Measurements from ENCODE around the gene NRM. TPM values are rescaled to one million over a fixed set of nuclear protein-coding genes. Genes with fewer than 3 reads are reported as not detected.

Gene NRM
- total RNA-seq, 1 donor from 2014 or later: 52.2 TPM

DNA sequence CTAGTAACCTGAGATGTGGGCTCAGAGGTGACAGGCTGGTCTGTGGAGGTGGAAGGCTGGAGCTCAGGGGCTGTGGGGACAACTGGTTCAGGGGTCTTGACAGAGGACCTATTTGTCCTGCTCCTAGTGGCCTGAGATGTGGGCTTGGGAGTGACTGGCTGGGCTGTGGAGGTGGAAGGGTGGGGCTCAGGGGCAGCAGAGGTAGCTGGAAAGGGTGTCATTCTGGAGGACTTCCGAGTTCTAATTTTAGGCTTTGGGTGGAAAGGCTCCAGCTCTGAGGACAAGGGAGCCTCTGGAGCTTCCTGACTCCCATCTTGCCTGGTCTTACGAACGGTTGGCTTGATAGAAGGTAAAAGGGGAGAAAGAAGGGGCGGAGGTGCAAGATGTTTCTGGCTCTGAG lies 14.8 kb upstream of the NRM start:
- H3K27ac Mint-ChIP-seq (ENCODE audit: unreplicated experiment): no peak overlapping the region

DNA sequence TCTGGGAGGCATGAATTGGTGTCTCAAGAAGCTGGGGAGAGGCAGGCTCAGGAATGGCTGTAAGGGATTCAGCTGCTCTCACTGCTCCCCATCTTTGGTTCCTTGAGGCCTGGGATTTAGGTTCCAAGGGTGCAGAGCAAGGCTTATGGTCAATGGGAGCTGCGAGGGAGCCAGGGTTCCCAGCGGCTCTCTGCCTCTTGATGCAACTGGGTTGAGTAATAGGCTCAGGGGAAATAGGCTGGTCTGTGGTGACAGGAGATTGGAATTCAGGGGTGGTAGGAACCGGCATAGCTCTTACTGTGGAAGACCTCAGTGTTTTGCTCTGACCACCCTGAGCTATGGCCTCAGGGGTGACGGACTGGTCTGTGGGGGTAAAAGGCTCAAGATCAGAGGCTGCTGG lies 13.0 kb upstream of the NRM start:
- Mint-ChIP-seq H3K4me3 (ENCODE audit: unreplicated experiment) (no peak overlapping the region), H3K36me3 (ENCODE audit: unreplicated experiment) (peaks cover 9% of the 10 kb centered on the region), H3K4me1 (ENCODE audit: low read depth, unreplicated experiment) (no peaks in the 10 kb centered on the region), H3K27me3 (ENCODE audit: unreplicated experiment) (peaks cover 8% of the 10 kb centered on the region), H3K9me3 (ENCODE audit: unreplicated experiment) (peaks cover 6% of the 10 kb centered on the region), H3K27ac (ENCODE audit: unreplicated experiment) (no peak overlapping the region)
- DNase-seq: no peak
- TF ChIP-seq, protein P1, sequence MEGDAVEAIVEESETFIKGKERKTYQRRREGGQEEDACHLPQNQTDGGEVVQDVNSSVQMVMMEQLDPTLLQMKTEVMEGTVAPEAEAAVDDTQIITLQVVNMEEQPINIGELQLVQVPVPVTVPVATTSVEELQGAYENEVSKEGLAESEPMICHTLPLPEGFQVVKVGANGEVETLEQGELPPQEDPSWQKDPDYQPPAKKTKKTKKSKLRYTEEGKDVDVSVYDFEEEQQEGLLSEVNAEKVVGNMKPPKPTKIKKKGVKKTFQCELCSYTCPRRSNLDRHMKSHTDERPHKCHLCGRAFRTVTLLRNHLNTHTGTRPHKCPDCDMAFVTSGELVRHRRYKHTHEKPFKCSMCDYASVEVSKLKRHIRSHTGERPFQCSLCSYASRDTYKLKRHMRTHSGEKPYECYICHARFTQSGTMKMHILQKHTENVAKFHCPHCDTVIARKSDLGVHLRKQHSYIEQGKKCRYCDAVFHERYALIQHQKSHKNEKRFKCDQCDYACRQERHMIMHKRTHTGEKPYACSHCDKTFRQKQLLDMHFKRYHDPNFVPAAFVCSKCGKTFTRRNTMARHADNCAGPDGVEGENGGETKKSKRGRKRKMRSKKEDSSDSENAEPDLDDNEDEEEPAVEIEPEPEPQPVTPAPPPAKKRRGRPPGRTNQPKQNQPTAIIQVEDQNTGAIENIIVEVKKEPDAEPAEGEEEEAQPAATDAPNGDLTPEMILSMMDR (IDR thresholded peaks at IDR 0.05; ENCODE audit: partially characterized antibody, unreplicated experiment): no peak

More for the DNA sequence above, 14.8 kb upstream of the NRM start:
- no peak for DNase-seq
- Mint-ChIP-seq H3K4me1 (ENCODE audit: low read depth, unreplicated experiment) (no peaks in the 10 kb centered on the region), H3K4me3 (ENCODE audit: unreplicated experiment) (no peak overlapping the region), H3K36me3 (ENCODE audit: unreplicated experiment) (peaks cover 9% of the 10 kb centered on the region), H3K27me3 (ENCODE audit: unreplicated experiment) (peaks cover 8% of the 10 kb centered on the region), H3K9me3 (ENCODE audit: unreplicated experiment) (peaks cover 6% of the 10 kb centered on the region)
- TF ChIP-seq, protein P1 (IDR thresholded peaks at IDR 0.05; ENCODE audit: partially characterized antibody, unreplicated experiment): no peak

DNA sequence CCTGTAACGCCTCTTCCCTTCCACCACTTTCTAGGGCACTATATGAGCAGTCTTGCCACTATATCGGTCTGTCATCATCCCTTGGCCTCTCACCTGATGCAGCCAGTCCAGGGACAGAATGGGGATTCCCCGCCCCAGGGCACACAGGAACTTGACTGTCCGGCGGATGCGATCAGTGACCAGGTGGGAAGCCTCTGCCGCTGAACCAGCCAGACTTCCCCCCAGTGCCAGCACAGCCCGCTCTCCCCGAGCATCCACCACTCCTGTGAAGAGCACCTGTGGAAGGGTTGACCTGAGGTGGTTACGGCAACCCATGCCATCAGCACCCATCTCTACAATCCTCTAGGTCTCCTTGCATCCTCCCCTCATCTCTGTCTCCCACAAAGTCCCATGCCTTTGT lies 12.2 kb upstream of the NRM start:
- Mint-ChIP-seq H3K9me3 (ENCODE audit: unreplicated experiment) (peaks cover 6% of the 10 kb centered on the region), H3K27ac (ENCODE audit: unreplicated experiment) (no peak overlapping the region), H3K27me3 (ENCODE audit: unreplicated experiment) (peaks cover 8% of the 10 kb centered on the region), H3K4me1 (ENCODE audit: low read depth, unreplicated experiment) (no peaks in the 10 kb centered on the region), H3K36me3 (ENCODE audit: unreplicated experiment) (peaks cover 9% of the 10 kb centered on the region), H3K4me3 (ENCODE audit: unreplicated experiment) (no peak overlapping the region)
- TF ChIP-seq, protein P1 (IDR thresholded peaks at IDR 0.05; ENCODE audit: partially characterized antibody, unreplicated experiment): no peak
- DNase-seq: no peak

DNA sequence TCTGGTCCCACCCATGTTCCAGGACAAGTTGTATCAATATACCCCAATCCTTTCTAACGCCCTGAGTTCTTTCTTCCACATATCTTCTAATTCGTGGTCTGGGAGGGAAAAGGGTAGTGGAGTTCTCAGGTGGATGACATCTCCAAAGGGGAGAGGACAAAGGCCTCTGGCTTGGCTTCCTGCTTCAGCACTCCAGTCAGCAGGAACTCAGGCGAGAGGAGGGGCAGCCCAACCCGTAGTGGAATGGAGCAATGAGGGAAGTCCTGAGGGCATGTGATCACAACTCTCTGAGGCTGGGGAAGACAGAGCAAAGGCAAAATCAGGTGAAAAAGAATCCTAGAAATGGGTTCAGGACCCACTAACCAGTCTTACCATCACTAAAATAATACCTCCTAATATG lies 9.6 kb upstream of the NRM start:
- Mint-ChIP-seq H3K9me3 (ENCODE audit: unreplicated experiment) (peaks cover 6% of the 10 kb centered on the region), H3K4me3 (ENCODE audit: unreplicated experiment) (no peak overlapping the region), H3K36me3 (ENCODE audit: unreplicated experiment) (peaks cover 5% of the 10 kb centered on the region), H3K27ac (ENCODE audit: unreplicated experiment) (peak overlapping the region; percentile 11), H3K4me1 (ENCODE audit: low read depth, unreplicated experiment) (no peaks in the 10 kb centered on the region), H3K27me3 (ENCODE audit: unreplicated experiment) (peaks cover 6% of the 10 kb centered on the region)
- no peak for DNase-seq
- TF ChIP-seq, protein P1 (IDR thresholded peaks at IDR 0.05; ENCODE audit: partially characterized antibody, unreplicated experiment): no peak

DNA sequence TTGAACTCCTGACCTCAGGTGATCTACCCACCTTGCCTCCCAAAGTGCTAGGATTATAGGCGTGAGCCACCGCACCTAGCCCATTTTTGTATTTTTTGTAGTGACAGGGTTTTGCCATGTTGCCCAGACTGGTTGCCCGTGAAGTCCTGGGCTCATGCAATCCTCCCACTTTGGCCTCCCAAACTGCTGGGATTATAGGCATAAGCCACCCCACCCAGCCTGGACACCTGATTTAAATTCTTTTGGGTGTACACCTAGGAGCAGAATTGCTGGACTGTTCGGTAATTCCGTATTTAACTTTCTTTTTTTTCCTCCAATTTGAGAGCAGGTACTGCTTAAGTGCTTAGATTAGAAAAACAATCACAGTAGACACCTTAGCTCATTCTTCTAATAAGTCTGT lies 5.6 kb upstream of the NRM start:
- DNase-seq: no peak
- no peak overlapping the region for H3K27ac Mint-ChIP-seq (ENCODE audit: unreplicated experiment)
- peaks cover 2% of the 10 kb centered on the region for H3K27me3 Mint-ChIP-seq (ENCODE audit: unreplicated experiment)
- H3K36me3 Mint-ChIP-seq (ENCODE audit: unreplicated experiment): no peaks in the 10 kb centered on the region
- no peaks in the 10 kb centered on the region for H3K9me3 Mint-ChIP-seq (ENCODE audit: unreplicated experiment)
- no peak overlapping the region for H3K4me3 Mint-ChIP-seq (ENCODE audit: unreplicated experiment)
- H3K4me1 Mint-ChIP-seq (ENCODE audit: low read depth, unreplicated experiment): peaks cover 6% of the 10 kb centered on the region
- TF ChIP-seq, protein P1 (IDR thresholded peaks at IDR 0.05; ENCODE audit: partially characterized antibody, unreplicated experiment): no peak
